Activated naive CD4-positive, alpha-beta T cell treated with anti-CD3 and anti-CD28 coated beads, Interleukin-2, amount 50 U/mL, for 16 hours (primary cell): ENCODE results near the gene CCNY.

Source experiments
- DNase-seq: peaks from one replicate; pipeline ENCODE4 v3.0.0-alpha.2; 2020

The CCNY gene

GRCh38 chr10:35460852-35461460 is 124.6 kb downstream of the CCNY start:
- no peak for DNase-seq

DNA sequence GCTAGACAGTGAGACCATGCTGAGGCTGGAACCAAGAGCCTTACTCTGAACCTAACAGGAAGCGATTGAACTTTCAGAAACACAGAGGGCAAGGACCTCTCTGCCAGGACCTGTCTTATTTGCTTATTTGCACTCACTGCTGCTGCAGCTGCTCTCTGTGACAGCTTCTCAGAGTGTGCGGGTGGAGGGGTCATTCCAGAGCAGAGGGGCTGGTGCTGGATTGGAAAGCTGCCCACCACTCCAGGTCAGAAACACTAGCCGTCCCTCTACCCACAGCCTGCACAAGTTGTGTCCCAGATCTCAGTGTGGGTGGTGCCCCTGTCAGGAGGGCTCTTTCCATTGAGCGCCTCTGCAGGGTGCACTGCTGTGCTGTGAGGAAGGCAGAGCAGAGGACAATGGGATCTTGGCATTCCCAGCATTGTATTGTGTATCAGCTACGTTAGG is 126.2 kb downstream of the CCNY start:
- DNase-seq = no peak

DNA sequence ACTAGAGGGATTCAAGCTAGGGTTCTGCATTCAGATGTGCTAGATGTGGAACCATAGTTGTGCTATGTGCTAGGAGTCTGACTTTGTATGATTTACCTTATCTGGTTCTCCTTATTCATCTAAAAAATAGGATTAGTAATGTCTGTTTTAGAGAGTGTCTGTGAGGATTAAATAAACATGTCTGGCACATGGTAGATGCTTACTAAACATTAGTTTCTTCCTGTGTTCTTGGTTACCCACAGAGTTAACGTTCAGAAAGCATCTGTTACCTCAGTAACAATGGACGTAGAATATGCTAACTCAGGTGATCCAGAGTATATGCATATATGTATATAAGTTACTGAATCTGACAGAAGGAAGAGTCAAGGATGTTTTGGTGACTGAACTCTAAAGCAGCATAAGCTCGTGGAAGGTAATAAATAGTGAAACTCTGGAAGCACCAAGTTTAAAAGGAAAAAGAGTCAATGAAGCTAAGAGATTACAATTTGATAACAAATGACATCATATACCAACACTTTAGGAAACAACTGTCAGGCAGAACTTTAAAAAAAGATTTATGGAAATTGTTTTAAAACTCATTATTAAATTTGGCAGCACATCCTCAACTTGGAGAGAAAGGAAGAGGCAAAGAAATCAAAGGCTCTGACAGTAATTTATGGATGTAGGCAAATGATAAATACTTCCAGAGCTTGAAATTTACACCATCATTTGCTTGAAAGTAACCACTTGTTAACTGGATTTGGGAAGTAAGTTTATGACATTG is 127.0 kb downstream of the CCNY start:
- no peak for DNase-seq

DNA sequence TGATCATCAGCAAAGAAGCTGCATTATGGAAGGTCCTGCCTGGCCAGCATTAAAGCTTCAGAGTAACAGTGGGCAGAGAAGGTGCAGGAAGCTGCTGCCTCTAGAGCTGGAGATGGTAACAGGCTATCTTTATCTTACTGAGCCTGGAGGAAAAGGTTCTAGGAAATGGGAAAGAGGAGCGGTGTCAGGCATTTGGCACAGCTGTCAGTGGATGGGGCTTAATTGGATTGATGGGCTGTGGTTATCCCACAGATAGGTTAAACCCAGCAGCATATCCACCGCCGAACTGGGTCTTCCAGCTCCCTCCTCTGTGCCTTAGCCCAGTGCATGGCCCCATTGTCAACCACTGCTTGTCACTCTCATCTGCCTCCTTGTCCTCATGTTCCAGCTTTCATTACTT is 127.6 kb downstream of the CCNY start:
- no peak for DNase-seq

DNA sequence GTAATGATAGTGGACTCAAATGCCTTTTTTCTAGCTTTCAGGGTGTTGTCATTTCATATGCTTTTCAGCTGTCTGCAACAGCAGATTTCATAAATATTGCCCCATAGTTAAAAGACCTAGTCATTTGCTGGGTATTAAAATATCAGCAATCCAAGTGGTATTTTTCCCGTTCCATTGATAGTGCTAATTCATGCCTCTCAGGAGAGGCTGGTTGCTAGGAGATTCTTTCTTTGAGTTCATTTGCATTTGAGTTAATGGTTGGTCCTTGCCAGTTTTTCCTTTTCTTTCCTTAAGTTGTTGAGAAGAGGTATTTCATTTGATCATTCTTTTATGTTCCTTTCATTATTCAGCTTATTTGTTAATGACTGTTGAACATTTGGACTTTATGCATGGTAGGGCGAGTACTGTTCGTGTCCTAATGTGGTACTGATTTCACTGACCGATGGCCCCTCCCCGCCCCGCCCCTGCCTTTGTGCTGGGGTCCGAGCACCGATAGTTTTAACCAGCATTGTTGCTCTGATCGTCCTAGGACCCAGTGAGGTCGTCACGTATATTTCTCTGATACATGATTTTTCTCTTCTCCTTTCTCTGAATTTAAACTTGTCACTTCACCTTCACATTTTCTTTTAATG is 128.6 kb downstream of the CCNY start:
- DNase-seq = no peak

DNA sequence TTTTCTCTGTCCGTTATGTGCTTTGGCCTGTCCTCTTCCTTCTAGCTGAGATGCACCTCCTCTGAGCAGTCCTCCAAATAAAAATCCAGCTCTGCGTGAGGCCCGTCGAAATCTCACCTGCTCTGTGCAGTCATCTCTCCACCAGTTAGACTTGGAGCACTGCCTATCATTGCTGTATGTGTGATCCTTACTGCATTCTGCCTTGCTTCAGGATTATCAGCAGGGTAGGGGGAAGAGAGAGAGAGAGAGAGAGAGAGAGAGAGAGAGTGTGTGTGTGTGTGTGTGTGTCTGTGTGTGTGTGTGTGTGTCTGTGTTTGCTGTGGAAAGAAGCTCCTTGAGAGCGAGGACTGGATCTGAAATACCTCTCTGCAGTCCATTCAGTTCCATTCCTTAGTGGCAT is 129.4 kb downstream of the CCNY start:
- no peak for DNase-seq

- no peak for DNase-seq
Measured at GRCh38 chr10:35466170-35466569, 129.9 kb downstream of the CCNY start.

- DNase-seq = no peak
Measured at GRCh38 chr10:35466661-35467060, 130.4 kb downstream of the CCNY start.

GRCh38 chr10:35467186-35467585 is 130.9 kb downstream of the CCNY start:
- no peak for DNase-seq

DNA sequence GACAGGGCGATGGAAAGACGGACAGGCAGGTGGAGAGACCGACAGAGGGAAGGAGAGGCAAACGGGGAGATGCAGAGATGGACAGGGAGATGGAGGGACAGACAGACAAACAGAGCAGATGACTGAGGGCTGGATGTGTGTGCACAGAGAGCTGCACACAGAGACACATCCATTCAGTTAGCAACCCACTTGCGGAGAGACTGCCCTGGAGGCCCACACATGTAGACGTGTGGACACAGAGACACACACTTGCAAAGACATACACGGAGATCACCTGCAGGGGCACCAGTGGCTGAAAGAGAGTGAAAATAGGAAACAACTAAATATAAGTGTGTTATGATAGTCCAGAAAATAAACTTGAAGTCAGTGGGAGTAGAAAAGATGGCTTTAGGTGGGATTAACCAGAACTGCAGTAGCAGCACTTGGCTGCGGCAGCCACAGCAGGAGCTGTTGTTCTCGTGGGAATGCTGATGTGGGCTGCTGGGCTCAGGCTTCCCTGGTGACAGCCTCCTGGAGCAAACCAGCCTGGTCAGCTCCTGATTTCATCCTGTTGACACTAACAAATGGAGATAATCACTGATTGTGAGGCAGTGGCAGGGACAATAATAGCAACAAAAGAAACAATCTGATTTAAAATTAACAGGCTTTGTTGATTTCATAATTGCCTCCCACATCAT is 134.1 kb downstream of the CCNY start:
- no peak for DNase-seq

DNA sequence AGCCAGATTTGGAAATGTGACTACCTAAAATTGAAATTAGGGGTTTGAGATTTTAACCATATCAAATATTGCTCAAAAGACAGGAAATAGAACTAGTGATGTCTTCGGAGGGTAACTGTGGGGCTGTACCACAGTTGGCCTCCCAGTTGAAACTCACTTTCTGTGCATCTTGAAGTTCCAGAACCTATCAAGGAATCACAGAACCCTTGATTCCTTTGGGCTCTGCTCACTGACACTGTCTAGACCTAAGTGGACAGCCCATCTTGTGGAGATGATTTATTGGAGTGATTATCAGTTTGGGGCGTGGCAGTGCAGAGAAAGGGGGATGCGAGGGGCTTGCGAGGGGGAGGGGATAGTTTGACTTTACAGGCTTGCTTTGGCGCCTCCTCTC is 134.6 kb downstream of the CCNY start:
- DNase-seq = no peak

DNA sequence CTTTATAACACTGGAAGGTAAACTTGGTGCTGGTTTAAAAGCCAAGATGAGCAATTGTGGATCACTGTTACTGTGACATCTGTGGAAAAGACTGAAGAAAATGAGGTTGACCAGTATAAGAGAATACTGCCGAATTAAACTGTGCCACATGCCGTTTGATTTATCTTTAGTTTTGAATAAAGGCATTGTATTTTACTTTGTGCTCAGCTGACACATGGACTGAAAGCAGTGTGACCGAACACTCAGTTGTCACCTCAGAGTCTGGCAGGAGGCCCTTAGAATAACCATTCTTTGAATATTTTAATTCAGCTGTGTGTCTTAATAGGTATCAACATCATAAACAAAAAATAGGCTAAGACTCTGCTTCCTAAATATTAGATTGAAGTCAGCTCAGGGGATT is 135.1 kb downstream of the CCNY start:
- no peak for DNase-seq

GRCh38 chr10:35480142-35480541 is 143.8 kb downstream of the CCNY start:
- no peak for DNase-seq

DNA sequence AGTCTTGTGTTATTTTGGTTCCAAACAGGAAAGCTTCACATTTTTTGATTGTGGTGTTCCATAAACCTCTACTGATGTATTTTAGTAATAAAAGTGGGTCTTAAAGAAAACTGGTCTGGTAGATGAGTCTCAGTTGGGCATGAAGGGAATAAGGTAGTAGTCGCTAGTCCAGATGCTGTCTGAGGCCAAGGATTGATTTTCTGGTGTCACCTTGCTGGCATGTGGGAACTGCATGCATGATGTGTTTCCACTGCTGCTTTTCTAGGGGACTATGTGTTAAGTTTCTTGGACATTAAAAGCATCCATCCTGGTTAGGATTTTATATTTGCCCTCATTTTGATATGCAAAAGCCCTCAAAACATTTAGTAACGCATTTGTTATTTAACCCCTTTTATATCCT is 145.1 kb downstream of the CCNY start:
- no peak for DNase-seq

DNA sequence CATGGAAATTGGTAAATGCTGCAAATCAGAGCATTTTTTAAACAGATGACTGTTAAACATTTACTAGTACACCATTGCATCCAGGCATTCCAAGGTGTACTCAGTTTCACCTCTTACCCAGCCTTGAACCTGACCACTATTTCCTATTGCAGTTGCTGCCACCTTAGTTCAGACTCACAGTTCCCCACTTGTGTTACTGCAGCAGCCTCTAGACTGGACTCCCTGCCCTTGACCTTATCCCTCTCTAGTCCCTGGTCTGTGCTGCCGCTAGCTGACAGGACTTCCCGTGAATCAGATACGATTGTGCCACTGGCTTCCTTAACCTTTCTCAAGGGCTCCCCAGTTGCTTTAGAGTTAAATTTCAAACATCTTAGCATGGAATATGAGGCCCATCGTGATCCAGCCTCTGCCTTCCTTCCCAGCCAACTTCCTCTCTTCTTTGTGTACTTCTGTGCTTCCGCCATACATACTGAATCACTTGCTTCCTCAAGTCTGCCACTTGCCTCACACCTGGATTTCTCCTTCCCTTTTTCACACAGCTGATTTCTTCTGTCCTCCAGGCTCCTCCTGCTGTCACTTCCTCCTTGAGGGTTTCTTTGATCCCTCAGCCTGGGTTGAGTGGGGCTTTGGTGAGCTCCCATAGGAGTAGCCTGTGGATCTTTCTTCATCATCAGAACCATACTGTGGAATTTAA is 150.1 kb downstream of the CCNY start:
- no peak for DNase-seq

DNA sequence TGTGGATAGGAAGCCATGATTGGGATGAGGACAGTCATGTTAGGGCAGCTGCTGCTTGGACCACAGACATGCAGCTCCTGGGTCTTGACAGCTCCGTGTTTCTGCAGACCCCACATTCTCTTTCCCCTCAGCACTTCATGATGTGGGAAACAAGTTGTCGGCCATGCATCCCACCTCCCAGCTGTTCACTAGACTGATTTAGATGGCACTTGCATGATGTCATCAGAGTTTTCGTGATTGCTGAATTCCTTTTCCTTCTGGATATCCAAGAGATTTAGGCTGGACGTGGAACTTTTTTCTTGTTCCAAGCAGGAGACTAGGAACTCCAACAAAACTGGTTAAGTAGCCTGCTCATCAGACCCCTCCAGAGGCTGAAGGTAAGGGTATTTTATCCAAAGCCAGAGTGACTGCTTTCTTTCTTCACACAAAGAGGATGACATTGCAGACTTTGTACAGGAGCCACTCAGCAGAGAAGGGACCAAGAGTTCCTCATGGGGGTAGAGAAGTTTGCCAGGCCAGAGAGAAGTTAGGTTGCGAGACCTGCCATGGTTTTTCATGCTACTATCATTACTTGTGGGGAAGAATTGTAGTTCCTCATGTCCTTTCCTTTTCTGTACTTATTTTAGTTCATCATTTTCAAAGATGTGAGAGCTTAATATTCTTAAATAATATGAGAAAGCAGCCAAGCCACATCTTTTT is 151.2 kb downstream of the CCNY start:
- DNase-seq = no peak

DNA sequence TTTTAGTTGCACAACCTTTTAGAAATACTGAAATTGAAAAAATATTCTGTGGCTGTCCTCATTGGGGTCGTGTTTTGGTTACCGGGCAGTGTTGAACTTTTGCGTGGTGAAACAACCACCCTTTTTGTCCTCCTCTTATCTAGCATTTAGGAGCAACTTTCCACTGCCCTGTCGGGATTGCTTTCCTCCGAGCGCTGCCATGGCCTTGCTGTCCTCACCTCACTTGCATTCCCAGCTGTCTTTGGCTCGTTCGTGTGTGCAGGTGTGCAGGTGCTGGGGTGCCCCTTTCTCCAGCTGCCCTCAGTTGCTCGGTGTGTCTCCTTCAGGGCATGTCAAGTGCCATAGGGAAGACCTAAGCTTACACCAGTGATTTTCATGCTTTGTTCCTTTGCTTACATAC is 151.9 kb downstream of the CCNY start:
- no peak for DNase-seq

DNA sequence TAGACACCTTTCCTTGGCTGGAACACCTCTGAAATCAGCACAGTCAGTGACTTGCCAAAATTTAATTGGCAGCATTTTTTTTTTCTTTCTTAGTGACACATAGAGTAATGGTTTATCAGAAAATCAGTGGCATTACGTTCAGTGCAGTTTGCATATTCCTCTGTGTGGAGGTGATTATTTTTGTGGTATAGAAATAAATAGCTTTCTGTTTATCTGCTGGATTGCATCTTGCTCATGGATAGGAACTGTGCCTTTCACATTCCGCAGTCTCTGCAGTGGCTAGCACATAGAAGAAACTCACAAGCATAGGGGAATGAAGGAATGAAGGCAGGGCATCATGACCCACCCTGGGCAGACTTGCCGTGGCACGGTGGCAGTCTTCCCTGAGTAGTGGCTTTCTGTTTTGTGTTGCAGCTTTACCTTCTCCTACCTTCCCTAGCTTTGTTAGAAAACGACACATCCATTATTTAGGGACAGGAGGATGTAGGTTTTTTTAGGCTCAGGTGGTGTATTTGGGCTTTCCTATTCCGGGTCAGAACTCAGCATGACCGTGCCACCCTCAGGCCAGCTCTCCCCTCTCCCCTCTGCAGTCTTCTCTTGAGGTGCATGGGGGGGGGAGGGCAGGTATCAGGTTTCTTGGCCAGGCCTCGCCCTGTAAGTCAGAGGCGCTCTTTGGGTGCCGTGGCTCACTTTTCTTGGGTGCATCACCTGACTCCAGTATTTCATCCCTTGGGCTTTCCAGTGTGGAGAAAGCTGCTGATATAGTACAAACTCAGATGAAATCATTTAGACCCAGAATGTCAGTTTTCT is 156.3 kb downstream of the CCNY start:
- no peak for DNase-seq

GRCh38 chr10:35493196-35494118 is 157.1 kb downstream of the CCNY start:
- no peak for DNase-seq

DNA sequence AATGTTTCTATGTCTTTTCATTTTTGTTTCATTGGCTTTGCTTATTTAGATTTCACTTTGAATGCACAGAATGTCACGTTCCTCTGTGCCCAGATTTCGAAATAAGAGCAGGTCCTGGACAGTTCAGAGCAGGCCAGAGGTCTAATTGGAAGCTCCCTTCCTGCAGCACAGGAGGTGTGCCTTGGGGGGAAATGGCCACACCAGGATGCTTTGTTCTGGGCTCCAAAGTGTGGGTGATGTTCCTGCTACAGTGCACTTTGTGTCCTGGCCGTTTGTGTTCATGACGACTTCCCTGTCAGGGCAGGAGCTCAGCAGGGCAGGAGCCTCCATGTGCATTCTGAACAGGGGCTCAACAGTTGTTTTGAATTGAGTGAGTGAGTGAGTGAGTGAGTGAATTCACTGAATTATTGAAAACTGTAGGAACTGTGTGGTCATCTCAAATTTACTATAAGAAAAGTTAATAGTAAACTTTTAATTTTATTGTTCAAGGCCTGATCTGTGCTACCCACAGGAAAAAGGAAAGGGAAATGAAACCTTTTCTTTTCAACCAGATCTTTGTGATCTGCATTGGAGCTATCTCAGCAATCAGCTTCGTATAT is 159.3 kb downstream of the CCNY start:
- no peak for DNase-seq
